DND-41 (cell line): ENCODE data around the gene TMEM51.

Experiments used
- EZH2 ChIP-seq: IDR thresholded peaks from 3 replicates; pipeline ENCODE4 v1.6.1; 2012; ENCODE audit warnings: borderline replicate concordance, low read depth, mild to moderate bottlenecking, moderate library complexity, low read length, inconsistent platforms; ENCODE audit not compliant: severe bottlenecking
- TF ChIP-seq, protein P1 (sequence below): IDR thresholded peaks from 2 replicates; pipeline ENCODE4 v1.5.1; 2012; ENCODE audit warnings: borderline replicate concordance, low read length, moderate library complexity, mild to moderate bottlenecking; ENCODE audit not compliant: poor library complexity, severe bottlenecking; ENCODE audit errors: extremely low read depth

GRCh38 chr1:15196069-15196468 lies 42.5 kb downstream of the TMEM51 start:
- TF ChIP-seq, protein P1, sequence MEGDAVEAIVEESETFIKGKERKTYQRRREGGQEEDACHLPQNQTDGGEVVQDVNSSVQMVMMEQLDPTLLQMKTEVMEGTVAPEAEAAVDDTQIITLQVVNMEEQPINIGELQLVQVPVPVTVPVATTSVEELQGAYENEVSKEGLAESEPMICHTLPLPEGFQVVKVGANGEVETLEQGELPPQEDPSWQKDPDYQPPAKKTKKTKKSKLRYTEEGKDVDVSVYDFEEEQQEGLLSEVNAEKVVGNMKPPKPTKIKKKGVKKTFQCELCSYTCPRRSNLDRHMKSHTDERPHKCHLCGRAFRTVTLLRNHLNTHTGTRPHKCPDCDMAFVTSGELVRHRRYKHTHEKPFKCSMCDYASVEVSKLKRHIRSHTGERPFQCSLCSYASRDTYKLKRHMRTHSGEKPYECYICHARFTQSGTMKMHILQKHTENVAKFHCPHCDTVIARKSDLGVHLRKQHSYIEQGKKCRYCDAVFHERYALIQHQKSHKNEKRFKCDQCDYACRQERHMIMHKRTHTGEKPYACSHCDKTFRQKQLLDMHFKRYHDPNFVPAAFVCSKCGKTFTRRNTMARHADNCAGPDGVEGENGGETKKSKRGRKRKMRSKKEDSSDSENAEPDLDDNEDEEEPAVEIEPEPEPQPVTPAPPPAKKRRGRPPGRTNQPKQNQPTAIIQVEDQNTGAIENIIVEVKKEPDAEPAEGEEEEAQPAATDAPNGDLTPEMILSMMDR = no peak
- no peak for TF ChIP-seq EZH2
